T-helper 1 cell treated with Interleukin-12 subunit alpha and Interleukin-12 subunit beta and Interleukin-4 antibody, amounts not matched to agents 30 ng/mL and 1 ng/mL, for 36 hours (primary cell): ENCODE results near the gene PDPN. TPM values are rescaled to one million over a fixed set of nuclear protein-coding genes. Genes with fewer than 3 reads are reported as not detected.

Experiments
- total RNA-seq: library from RNA; stranded (reverse); gene quantifications from 2 replicates; pipeline ENCODE4 v1.2.3, GENCODE V29; 2022

PDPN gene
- total RNA-seq, 1 donor from 2014 or later, result not detected

Other genes starting within 250 kb of the PDPN start
- gene PRAMEF14, start 236.7 kb upstream of the PDPN start, total RNA-seq, result not detected in 2 replicates
- not detected in 2 replicates for gene PRAMEF19, start 211.9 kb upstream of the PDPN start, total RNA-seq
- gene PRAMEF17, start 194.2 kb upstream of the PDPN start, total RNA-seq, result not detected in 2 replicates
- gene PRAMEF20, start 173.4 kb upstream of the PDPN start, total RNA-seq, result not detected in 2 replicates
- gene LRRC38, start 69.8 kb upstream of the PDPN start, total RNA-seq, result not detected in 2 replicates
- gene PRDM2, start 116.4 kb downstream of the PDPN start, total RNA-seq, result 64.2 and 67.8 TPM in 2 replicates